T-cell (primary cell): ENCODE results near the gene LMX1A. TPM values are rescaled to one million over a fixed set of nuclear protein-coding genes. Genes with fewer than 3 reads are reported as not detected.

Experiments
- ATAC-seq, 4 experiments: fragments of 200-7000 bp in 3 of 4; fragments of 150-1000 bp in 1 of 4; cut with Tn5 transposase; replicated peaks in 1 of 4; 1 replicate in 3 of 4; 2 replicates in 1 of 4; pipeline ENCODE4 v1.10.0; 2021; ENCODE audit warnings: moderate library complexity in 3 of 4, mild to moderate bottlenecking in 2 of 4, moderate number of reproducible peaks in 1 of 4
- CTCF ChIA-PET, 2 donors: fragments of 300-600 bp; sonication (Branson Sonifier 250); formaldehyde crosslinking; loops; one replicate each; lab custom pipeline; 2022; ENCODE audit warnings: antibody characterized with exemption in 2 of 2; lab: Charles Lee
- POLR2A ChIA-PET, 2 donors: fragments of 300-600 bp; sonication (Branson Sonifier 250); formaldehyde crosslinking; loops; one replicate each; lab custom pipeline; 2022; ENCODE audit warnings: antibody characterized with exemption in 2 of 2; lab: Charles Lee
- DNase-seq, 35 experiments: peaks; one replicate each; pipeline versions ENCODE4 v3.0.0 to v3.0.0-alpha.2; 2013 to 2023
- H3K27ac ChIP-seq: one replicate; pipeline ENCODE4 v1.5.1; 2013; ENCODE audit warnings: low read length
- H3K27me3 ChIP-seq, 2 experiments: replicated peaks in 1 of 2; 1 replicate in 1 of 2; 2 replicates in 1 of 2; pipeline versions ENCODE4 v1.6.1 to v1.7.0; 2013; ENCODE audit warnings: low read length in 1 of 2, mixed read lengths in 1 of 2; ENCODE audit not compliant: control insufficient read depth in 2 of 2, insufficient read depth in 2 of 2; ENCODE audit errors: extremely low read depth in 1 of 2
- H3K36me3 ChIP-seq, 2 donors: 1 replicate in 1 of 2; 2 replicates in 1 of 2; pipeline versions ENCODE4 v1.6.1 to v1.7.0; 2013; ENCODE audit warnings: low read length in 1 of 2; ENCODE audit not compliant: control insufficient read depth in 2 of 2, insufficient read depth in 1 of 2; ENCODE audit errors: extremely low read depth in 1 of 2
- H3K4me1 ChIP-seq, 2 experiments: 1 replicate in 1 of 2; 2 replicates in 1 of 2; pipeline versions ENCODE4 v1.6.1 to v1.7.0; 2013; ENCODE audit warnings: low read length in 2 of 2, mixed read lengths in 1 of 2; ENCODE audit not compliant: insufficient read depth in 2 of 2, control insufficient read depth in 1 of 2; ENCODE audit errors: extremely low read depth in 1 of 2
- H3K4me3 ChIP-seq, 2 donors: 1 replicate in 1 of 2; 2 replicates in 1 of 2; pipeline versions ENCODE4 v1.5.1 to v1.7.0; 2013; ENCODE audit warnings: mild to moderate bottlenecking in 2 of 2, low read length in 1 of 2, moderate library complexity in 1 of 2; ENCODE audit not compliant: control insufficient read depth in 1 of 2; ENCODE audit errors: extremely low read depth in 1 of 2
- H3K9me3 ChIP-seq: 2 replicates; pipeline ENCODE4 v1.7.0; 2013
- H3K27ac Mint-ChIP-seq, 2 donors: one replicate each; pipeline ENCODE4 v1.8.0; 2020 to 2021; ENCODE audit warnings: mild to moderate bottlenecking in 2 of 2, mixed read lengths in 2 of 2
- H3K27me3 Mint-ChIP-seq, 2 donors: one replicate each; pipeline ENCODE4 v1.8.0; 2021 to 2022; ENCODE audit warnings: mixed read lengths in 2 of 2
- H3K36me3 Mint-ChIP-seq: one replicate; pipeline ENCODE4 v1.8.0; 2021; ENCODE audit warnings: mixed read lengths
- H3K4me1 Mint-ChIP-seq, 3 donors: one replicate each; pipeline ENCODE4 v1.8.0; 2020 to 2022; ENCODE audit warnings: mixed read lengths in 3 of 3, mild to moderate bottlenecking in 1 of 3
- H3K4me3 Mint-ChIP-seq, 3 donors: one replicate each; pipeline ENCODE4 v1.8.0; 2020 to 2022; ENCODE audit warnings: mild to moderate bottlenecking in 3 of 3, mixed read lengths in 3 of 3, moderate library complexity in 3 of 3
- H3K9me3 Mint-ChIP-seq, 3 donors: one replicate each; pipeline ENCODE4 v1.8.0; 2020 to 2022; ENCODE audit warnings: mixed read lengths in 3 of 3
- WGBS: methylation state at CpG from one replicate; pipeline ENCODE4 v1.1.5; 2013; ENCODE audit warnings: missing lambda C conversion rate; ENCODE audit not compliant: insufficient coverage; 5-methylcytosine and 5-hydroxymethylcytosine counted together
- total RNA-seq, 35 experiments: library from RNA in 6 of 35; stranded (reverse) in 6 of 35; fragments of 120-200 nt in 1 of 35; gene quantifications; one replicate each; pipeline versions ENCODE4 v1.2.1 to v1.2.4 and lab custom pipeline; 2013 to 2026

Gene LMX1A
- total RNA-seq, 5 donors from 2014 or later (not counting 1 experiment from before 2014, with no cell fraction given), result not detected

DNA sequence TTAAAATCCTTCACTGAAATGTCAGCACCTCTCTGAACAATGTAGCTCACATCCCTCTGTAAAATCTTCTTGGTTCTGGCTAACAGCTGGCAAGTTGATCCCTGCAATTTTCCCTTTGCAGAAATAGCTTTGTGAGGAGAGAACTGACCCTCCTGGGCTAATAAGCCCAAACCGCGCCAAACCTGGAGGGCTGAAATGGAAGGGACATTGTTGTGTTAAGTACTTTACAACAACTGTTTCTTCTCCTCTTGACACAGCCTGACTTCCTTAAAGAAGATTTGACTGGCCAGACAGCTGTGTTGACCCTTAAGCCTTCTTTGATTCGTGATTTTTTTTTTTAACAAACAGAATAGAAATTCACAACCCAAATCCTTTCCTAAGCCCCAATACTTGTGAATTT is 5.7 kb downstream of the LMX1A start:
- Mint-ChIP-seq H3K4me3 (no peak overlapping the region), H3K4me1 (peaks cover 14 to 23% (median 17%) of the 10 kb centered on the region in 3 donors), H3K27me3 (peaks cover 79 to 88% of the 10 kb centered on the region in 2 donors), H3K27ac (no peak overlapping the region), H3K36me3 (no peaks in the 10 kb centered on the region), H3K9me3 (no peaks in the 10 kb centered on the region)
- no CpG with 5 or more reads among the region's 3 CpGs for WGBS
- H3K4me1 ChIP-seq, result no peaks in the 10 kb centered on the region
- ChIA-PET CTCF (interaction anchor here (1.1 to 1.8 kb wide), 2 partner anchors 13 to 18 kb away, joined by 3 to 6 read pairs; no protein-coding TSS in a partner anchor), POLR2A (no interaction called here)
- no peaks in the 10 kb centered on the region for H3K9me3 ChIP-seq
- DNase-seq (no peak), ATAC-seq (no peak)
- H3K27ac ChIP-seq, result no peak overlapping the region
- no peak overlapping the region for H3K4me3 ChIP-seq
- H3K36me3 ChIP-seq, result no peaks in the 10 kb centered on the region
- H3K27me3 ChIP-seq, result peaks cover 22 to 41% of the 10 kb centered on the region in 2 experiments

GRCh38 chr1:165345502-165345901 is 11.0 kb downstream of the LMX1A start:
- Mint-ChIP-seq H3K4me1 (no peaks in the 10 kb centered on the region), H3K9me3 (peaks cover 0 to 3% (median 0%) of the 10 kb centered on the region in 3 donors), H3K27ac (no peak overlapping the region), H3K4me3 (no peak overlapping the region), H3K27me3 (peaks cover 78% of the 10 kb centered on the region in 2 donors), H3K36me3 (no peaks in the 10 kb centered on the region)
- Histone ChIP-seq H3K27me3 (peaks cover 9 to 15% of the 10 kb centered on the region in 2 experiments), H3K4me3 (no peak overlapping the region), H3K27ac (no peak overlapping the region), H3K36me3 (no peaks in the 10 kb centered on the region), H3K4me1 (no peaks in the 10 kb centered on the region), H3K9me3 (no peaks in the 10 kb centered on the region)
- DNase-seq (no peak), ATAC-seq (no peak)
- 32% methylated on average over 2 of the region's 7 CpGs for WGBS
- ChIA-PET CTCF (no interaction called here), POLR2A (interaction anchor here in 1 of 2 donors (0.8 kb wide), 1 partner anchor 29 kb away, joined by 3 read pairs; no protein-coding TSS in a partner anchor)

GRCh38 chr1:165344736-165345135 is 11.8 kb downstream of the LMX1A start:
- Mint-ChIP-seq H3K4me3 (no peak overlapping the region), H3K9me3 (peaks cover 0 to 3% (median 0%) of the 10 kb centered on the region in 3 donors), H3K36me3 (no peaks in the 10 kb centered on the region), H3K27me3 (peaks cover 72 to 77% of the 10 kb centered on the region in 2 donors), H3K4me1 (no peaks in the 10 kb centered on the region), H3K27ac (no peak overlapping the region)
- POLR2A ChIA-PET, result interaction anchor here in 1 of 2 donors (0.8 kb wide), 1 partner anchor 30 kb away, joined by 3 read pairs; no protein-coding TSS in a partner anchor
- no peaks in the 10 kb centered on the region for H3K9me3 ChIP-seq
- peaks cover 5 to 17% of the 10 kb centered on the region in 2 experiments for H3K27me3 ChIP-seq
- H3K36me3 ChIP-seq, result no peaks in the 10 kb centered on the region
- 41% methylated on average over 3 of the region's 3 CpGs for WGBS
- ATAC-seq (no peak), DNase-seq (no peak)
- CTCF ChIA-PET, result no interaction called here
- no peak overlapping the region for H3K27ac ChIP-seq
- H3K4me1 ChIP-seq, result no peaks in the 10 kb centered on the region
- H3K4me3 ChIP-seq, result no peak overlapping the region

DNA sequence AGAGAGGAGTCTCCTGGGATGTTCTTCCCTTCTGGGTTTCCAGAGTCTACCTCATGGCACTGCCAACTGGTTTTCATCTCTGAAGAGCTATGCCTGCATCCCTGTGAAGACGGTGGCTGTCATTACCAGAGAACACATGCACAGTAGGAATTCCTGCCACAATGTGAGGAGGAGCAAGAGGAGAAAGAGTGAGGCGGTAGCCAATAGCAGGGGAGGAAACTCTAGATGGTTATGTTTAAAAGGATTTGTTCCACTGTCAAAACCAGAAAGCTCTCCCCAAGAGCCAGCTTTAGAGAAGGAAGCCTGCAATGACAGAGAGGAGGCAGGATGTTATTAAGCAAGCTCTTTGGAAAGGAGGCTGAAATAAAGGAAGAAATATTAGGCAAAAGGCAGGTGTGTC is 12.3 kb downstream of the LMX1A start:
- POLR2A ChIA-PET, result no interaction called here

GRCh38 chr1:165342587-165342986 is 13.9 kb downstream of the LMX1A start:
- POLR2A ChIA-PET, result interaction anchor here in 1 of 2 donors (0.5 kb wide), 1 partner anchor 234 kb away, joined by 3 read pairs; no protein-coding TSS in a partner anchor

More for the DNA sequence above, 12.3 kb downstream of the LMX1A start:
- Histone ChIP-seq H3K36me3 (no peaks in the 10 kb centered on the region), H3K27me3 (peaks cover 3 to 22% of the 10 kb centered on the region in 2 experiments), H3K4me3 (no peak overlapping the region), H3K27ac (no peak overlapping the region), H3K4me1 (no peaks in the 10 kb centered on the region), H3K9me3 (no peaks in the 10 kb centered on the region)
- H3K4me1 Mint-ChIP-seq, result no peaks in the 10 kb centered on the region
- peaks cover 0 to 3% (median 0%) of the 10 kb centered on the region in 3 donors for H3K9me3 Mint-ChIP-seq
- peaks cover 67 to 77% of the 10 kb centered on the region in 2 donors for H3K27me3 Mint-ChIP-seq
- ATAC-seq (no peak), DNase-seq (no peak)
- CTCF ChIA-PET, result no interaction called here
- H3K36me3 Mint-ChIP-seq, result no peaks in the 10 kb centered on the region
- WGBS, result no CpG with 5 or more reads among the region's 2 CpGs
- H3K4me3 Mint-ChIP-seq, result no peak overlapping the region
- H3K27ac Mint-ChIP-seq, result no peak overlapping the region

GRCh38 chr1:165342168-165342567 is 14.3 kb downstream of the LMX1A start:
- CTCF ChIA-PET, result no interaction called here
- DNase-seq (no peak), ATAC-seq (no peak)
- no peaks in the 10 kb centered on the region for H3K4me1 Mint-ChIP-seq
- H3K9me3 ChIP-seq, result no peaks in the 10 kb centered on the region
- no peak overlapping the region for H3K4me3 Mint-ChIP-seq
- 83% methylated on average over 2 of the region's 2 CpGs for WGBS
- H3K4me3 ChIP-seq, result no peak overlapping the region
- H3K27me3 ChIP-seq, result peaks cover 6 to 21% of the 10 kb centered on the region in 2 experiments
- POLR2A ChIA-PET, result no interaction called here
- H3K27me3 Mint-ChIP-seq, result peaks cover 47 to 65% of the 10 kb centered on the region in 2 donors
- H3K36me3 ChIP-seq, result no peaks in the 10 kb centered on the region
- no peaks in the 10 kb centered on the region for H3K4me1 ChIP-seq
- H3K27ac ChIP-seq, result no peak overlapping the region
- H3K9me3 Mint-ChIP-seq, result peaks cover 0 to 3% (median 0%) of the 10 kb centered on the region in 3 donors
- no peaks in the 10 kb centered on the region for H3K36me3 Mint-ChIP-seq
- H3K27ac Mint-ChIP-seq, result no peak overlapping the region

More at GRCh38 chr1:165342587-165342986, 13.9 kb downstream of the LMX1A start:
- no peaks in the 10 kb centered on the region for H3K4me1 Mint-ChIP-seq
- no peaks in the 10 kb centered on the region for H3K36me3 Mint-ChIP-seq
- Histone ChIP-seq H3K27ac (no peak overlapping the region), H3K4me1 (no peaks in the 10 kb centered on the region), H3K4me3 (no peak overlapping the region), H3K9me3 (no peaks in the 10 kb centered on the region), H3K27me3 (peaks cover 7 to 21% of the 10 kb centered on the region in 2 experiments), H3K36me3 (no peaks in the 10 kb centered on the region)
- no CpG with 5 or more reads among the region's 2 CpGs for WGBS
- CTCF ChIA-PET, result no interaction called here
- peaks cover 0 to 3% (median 0%) of the 10 kb centered on the region in 3 donors for H3K9me3 Mint-ChIP-seq
- H3K27ac Mint-ChIP-seq, result no peak overlapping the region
- DNase-seq (no peak), ATAC-seq (no peak)
- H3K27me3 Mint-ChIP-seq, result peaks cover 51 to 70% of the 10 kb centered on the region in 2 donors
- H3K4me3 Mint-ChIP-seq, result no peak overlapping the region
